HG03565 (cell line): Measurements from ENCODE around the gene KCNT2.
"Not testable (repeated sequence)": the region's sequence is repeated elsewhere in the genome, so short reads cannot be mapped to it uniquely, and the experiment has no call there.

Source experiments
- ATAC-seq: cut with Tn5 transposase; IDR thresholded peaks from one replicate; pipeline ENCODE4 v1.9.1; 2021; ENCODE audit warnings: mild to moderate bottlenecking, moderate library complexity; ENCODE audit not compliant: unreplicated experiment

The KCNT2 gene

GRCh38 chr1:196608390-196609369, at the start of gene KCNT2:
Gene KCNT2, minus strand, starts transcription at chr1:196608440. Its CDS starts 131 bp downstream, at chr1:196608309.
- ATAC-seq: no peak

- no peak for ATAC-seq
These were observed 47.3 kb upstream of the KCNT2 start for GRCh38 chr1:196655494-196655893.

DNA sequence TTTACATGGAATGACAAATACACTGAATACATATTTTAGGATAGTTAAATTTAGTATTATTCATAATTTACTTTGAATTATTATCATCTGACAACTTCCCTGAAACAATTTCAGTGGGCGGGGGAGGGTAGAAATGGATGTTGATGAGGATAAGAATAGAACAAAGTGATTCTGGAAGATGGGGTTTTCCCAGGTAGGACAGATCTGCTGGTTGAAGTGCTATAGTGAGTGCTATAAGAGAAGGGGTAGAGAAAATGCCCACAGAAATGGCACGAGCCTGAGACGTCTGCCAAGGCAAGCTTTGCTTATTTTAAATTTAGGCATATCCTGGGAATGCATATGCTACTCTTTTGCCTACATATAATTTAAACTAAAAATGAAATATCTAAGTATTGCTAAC, 46.8 kb upstream of the KCNT2 start:
- ATAC-seq: no peak

GRCh38 chr1:196654271-196654670, 46.0 kb upstream of the KCNT2 start:
- ATAC-seq: no peak

DNA sequence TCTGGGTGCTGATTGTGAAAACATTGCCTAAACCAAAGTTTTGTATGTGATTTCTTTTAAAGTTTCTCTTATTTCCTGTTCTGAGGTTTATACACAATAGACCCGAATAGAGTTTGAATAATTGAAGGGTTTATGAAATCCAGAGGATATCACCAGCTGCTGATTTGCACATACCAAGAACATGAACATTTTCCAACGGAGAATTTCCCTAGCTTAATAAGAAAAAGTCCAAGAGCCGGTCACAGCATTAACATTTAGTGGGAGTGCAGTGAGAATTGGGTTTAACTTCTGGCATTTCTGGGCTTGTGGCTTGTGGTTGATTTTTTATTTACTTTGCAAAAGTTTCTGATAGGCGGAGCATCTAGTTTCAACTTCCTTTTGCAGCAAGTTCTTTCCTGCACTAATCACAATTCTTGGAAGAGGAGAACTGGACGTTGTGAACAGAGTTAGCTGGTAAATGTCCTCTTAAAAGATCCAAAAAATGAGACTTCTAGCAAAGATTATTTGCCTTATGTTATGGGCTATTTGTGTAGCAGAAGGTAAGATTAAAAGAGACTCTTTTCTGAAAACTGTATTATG, 43.5 kb upstream of the KCNT2 start, which contains the start of gene CFH:
TSS of gene CFH (plus strand) at position 407 of the 579 bp plus-strand sequence. CDS start at position 482, 75 bp downstream.
- no peak for ATAC-seq

GRCh38 chr1:196651079-196651478, 42.8 kb upstream of the KCNT2 start:
- no peak for ATAC-seq

GRCh38 chr1:196650403-196650802, 42.2 kb upstream of the KCNT2 start:
- ATAC-seq: no peak

- ATAC-seq: no peak
These were observed 41.8 kb upstream of the KCNT2 start for GRCh38 chr1:196649990-196650389.

GRCh38 chr1:196640976-196641375, 32.7 kb upstream of the KCNT2 start:
- ATAC-seq: no peak

- ATAC-seq: not testable (repeated sequence)
These were observed 31.1 kb upstream of the KCNT2 start for GRCh38 chr1:196639291-196639690.

DNA sequence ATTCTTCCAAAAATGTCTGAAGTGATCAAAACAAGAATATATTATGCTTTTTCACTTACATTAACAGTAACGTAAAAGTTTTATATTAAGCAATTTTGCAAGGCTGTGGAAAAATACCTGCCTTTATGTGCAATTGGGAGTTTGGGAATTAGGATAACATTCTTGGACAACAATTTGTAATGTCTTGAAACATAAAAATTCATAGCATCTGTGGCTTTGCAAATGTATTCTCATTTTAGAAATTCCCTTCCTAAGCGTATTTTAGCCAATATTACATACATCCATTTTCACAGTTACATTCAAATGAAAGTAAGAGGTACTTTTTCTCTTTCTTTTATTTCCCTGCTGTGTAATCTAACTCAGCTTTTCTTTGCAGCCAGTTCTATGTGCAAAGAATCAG, 30.2 kb upstream of the KCNT2 start:
- no peak for ATAC-seq

DNA sequence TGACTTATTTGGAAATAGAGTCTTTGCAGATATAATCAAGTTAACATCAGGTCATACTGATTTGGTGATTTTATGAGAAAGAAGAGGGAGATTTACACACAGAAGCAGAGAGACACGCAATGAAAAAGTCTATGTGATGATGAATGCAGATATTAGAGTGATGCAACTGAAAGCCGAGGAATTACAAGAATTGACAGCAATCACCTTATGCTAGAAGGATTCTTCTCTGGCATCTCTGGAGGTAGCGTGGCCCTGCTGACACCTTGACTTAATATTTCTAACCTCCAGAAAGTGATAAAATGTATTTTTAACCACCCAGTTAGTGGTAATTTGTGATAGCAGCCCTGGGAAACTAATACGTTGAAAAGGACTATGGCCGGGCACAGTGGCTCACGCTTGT, 29.4 kb upstream of the KCNT2 start:
- no peak for ATAC-seq

DNA sequence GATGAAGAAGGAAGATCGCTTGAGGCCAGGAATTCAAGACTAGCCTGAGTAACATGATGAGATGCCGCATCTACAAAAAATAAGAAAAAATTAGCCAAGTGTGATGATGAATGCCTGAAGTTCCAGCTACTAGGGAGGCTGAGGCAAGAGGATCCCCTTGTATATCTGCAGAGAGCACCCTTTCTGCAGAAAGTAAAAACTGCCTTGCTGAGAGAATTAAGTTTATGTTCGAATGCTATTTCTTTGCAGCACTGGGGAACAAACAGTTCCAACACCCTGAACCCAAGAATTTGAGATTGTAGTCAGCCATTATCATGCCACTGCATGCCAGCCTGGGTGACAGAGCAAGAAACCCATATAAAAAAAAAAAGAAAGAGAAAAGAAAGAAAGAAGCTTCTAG, 20.6 kb upstream of the KCNT2 start:
- ATAC-seq: no peak

DNA sequence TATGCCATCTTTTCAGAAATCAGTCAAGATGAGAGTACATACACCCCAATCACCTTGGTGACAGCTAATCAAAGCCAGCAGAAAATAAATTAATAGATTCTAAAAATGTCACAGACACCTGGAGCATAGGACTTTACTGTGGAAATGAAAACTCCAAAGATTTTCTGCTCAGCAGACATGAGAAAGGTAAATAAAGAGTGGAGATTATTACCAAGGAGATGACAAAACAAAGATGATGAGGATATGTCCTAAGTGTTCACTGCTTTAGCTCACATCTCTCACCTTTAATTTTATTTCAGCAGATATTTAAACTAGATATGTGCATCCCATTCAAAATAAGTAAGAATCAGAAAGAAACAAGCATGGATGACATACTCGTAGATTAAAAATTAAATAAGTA, 14.8 kb upstream of the KCNT2 start:
- no peak for ATAC-seq

DNA sequence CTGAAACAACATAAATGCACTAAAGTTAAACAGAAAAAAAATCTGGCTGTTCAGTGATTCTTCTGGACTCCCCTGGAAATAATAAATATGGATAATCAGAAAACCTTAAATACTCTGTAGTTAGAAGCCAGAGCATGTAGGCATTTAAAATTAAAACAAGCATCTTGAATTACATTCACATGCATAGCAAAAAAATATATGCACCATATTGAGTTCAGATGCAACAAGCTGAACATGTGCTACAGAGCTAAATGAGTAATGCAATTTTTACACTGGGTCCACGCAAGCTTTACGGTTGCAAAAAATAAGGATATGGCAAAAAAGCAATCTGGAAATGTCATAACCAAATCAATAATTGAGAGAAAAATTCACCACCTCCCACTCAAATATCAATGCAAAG, 11.5 kb upstream of the KCNT2 start:
- ATAC-seq: no peak

DNA sequence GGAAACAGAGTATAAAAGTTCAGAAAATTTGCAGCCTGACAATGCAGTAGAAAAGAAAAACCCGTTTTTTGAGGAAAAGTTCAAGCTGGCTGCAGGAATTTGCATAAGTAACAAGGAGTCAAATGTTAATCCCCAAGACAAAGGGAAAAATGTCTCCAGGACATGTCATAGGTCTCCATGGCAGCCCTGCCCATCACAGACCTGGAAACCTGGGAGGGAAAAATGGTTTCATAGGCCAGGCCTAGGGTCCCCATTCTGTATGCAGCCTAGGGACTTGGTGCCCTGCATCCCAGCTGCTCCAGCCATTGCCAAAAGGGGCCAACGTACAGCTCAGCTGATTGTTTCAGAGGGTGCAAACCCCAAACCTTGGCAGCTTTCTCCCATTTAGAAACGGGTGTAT, 3.6 kb upstream of the KCNT2 start:
- ATAC-seq: no peak

DNA sequence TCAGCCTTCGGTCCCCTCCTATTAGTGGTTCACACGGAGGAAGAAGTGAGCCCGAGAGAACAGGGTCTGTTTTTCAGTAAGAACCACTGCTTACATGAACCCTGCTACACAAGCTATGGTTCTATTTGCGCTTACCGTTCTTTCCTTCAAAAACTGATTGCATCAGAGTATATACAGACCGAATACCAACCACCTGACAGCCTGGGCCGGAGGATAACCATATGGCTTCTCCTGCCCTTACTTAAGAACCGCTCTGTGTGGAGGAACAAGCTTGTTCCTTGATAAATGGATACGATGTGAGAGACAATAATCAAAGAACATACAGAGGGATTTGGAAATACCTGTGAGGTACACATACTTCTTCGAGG, 1.1 kb upstream of the KCNT2 start:
- no peak for ATAC-seq

GRCh38 chr1:196607981-196608380, 259 bp downstream of the KCNT2 start:
- no peak for ATAC-seq

DNA sequence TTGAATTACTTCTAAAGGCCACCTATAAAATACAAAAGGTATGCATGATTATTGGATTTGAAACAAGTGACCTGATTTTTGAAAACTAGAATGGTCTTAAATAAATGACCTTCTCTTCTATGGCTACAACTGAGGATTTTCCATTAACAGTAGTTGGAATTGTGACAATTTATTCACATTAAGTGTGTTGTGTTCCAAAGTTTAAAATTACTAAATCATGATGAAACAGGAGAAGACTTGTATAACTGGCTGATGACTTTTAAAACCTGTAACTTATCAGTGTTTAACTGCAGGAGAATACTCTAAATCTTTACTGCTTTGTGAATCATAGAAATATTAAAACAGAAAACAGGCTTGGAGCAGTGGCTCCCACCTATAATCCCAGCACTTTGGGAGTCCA, 4.6 kb downstream of the KCNT2 start:
- no peak for ATAC-seq

GRCh38 chr1:196598942-196599748, 9.1 kb downstream of the KCNT2 start:
- no peak for ATAC-seq

- ATAC-seq: no peak
These were observed 13.5 kb downstream of the KCNT2 start for GRCh38 chr1:196594700-196595099.
